A549 (cell line): ENCODE measurements around the gene CLCN3. TPM values are rescaled to one million over a fixed set of nuclear protein-coding genes. Genes with fewer than 3 reads are reported as not detected.

ENCODE experiments used
- ATAC-seq, 2 experiments: fragments of 200-7000 bp in 1 of 2; fragments of >200 bp in 1 of 2; cut with Nextera tagmentation in 1 of 2; cut with Tn5 transposase in 1 of 2; 3 replicates each; pipeline versions ENCODE4 v1.8.0 to v1.9.1; 2018 to 2020; ENCODE audit warnings: mild to moderate bottlenecking in 1 of 2, moderate library complexity in 1 of 2
- CTCF ChIA-PET: fragments of 300-600 bp; sonication (Branson Sonifier 250); formaldehyde crosslinking; extraction: SDS; loops from one replicate; lab custom pipeline; 2021; ENCODE audit warnings: antibody characterized with exemption, inconsistent platforms; lab: Yijun Ruan, JAX
- POLR2A ChIA-PET: fragments of 350-600 bp; formaldehyde crosslinking; extraction: SDS; loops from one replicate; lab custom pipeline; 2021; ENCODE audit warnings: antibody characterized with exemption, inconsistent platforms; lab: Yijun Ruan, JAX
- DNase-seq, 2 experiments: peaks; one replicate each; pipeline versions ENCODE4 v3.0.0 to v3.0.0-alpha.2; 2011 to 2016; ENCODE audit warnings: low read depth in 1 of 2, low spot score in 1 of 2
- FAIRE-seq: peaks from 2 replicates; lab custom pipeline; 2011; peaks lifted over from hg19 to GRCh38; lab: Jason Lieb, UNC
- H3K27ac ChIP-seq, 2 experiments: fragments of >200 bp; sonication (Bioruptor Twin); formaldehyde crosslinking; 3 replicates each; pipeline ENCODE4 v1.5.1; 2016 to 2017
- H3K4me1 ChIP-seq: fragments of >200 bp; sonication (Bioruptor Twin); formaldehyde crosslinking; 3 replicates; pipeline ENCODE4 v1.6.1; 2016
- H3K4me2 ChIP-seq: fragments of >200 bp; sonication (Bioruptor Twin); formaldehyde crosslinking; 3 replicates; pipeline ENCODE4 v1.6.1; 2016
- H3K4me3 ChIP-seq: fragments of >200 bp; sonication (Bioruptor Twin); formaldehyde crosslinking; 3 replicates; pipeline ENCODE4 v1.5.1; 2016
- H3K9me3 ChIP-seq: fragments of >200 bp; sonication (Bioruptor Twin); formaldehyde crosslinking; 3 replicates; pipeline ENCODE4 v1.6.1; 2016
- BHLHE40 ChIP-seq: IDR thresholded peaks from 2 replicates; pipeline ENCODE4 v1.6.1; 2012; ENCODE audit warnings: low read depth, low read length, inconsistent platforms
- CBX2 ChIP-seq: fragments of 200-600 bp; sonication (generic); IDR thresholded peaks from 2 replicates; pipeline ENCODE4 v1.6.1; 2016; ENCODE audit warnings: low read depth, mild to moderate bottlenecking, borderline replicate concordance
- CHD2 ChIP-seq: fragments of 150-350 bp; IDR thresholded peaks from 2 replicates; pipeline ENCODE4 v1.6.1; 2014; ENCODE audit warnings: low read length; ENCODE audit not compliant: partially characterized antibody
- E2F6 ChIP-seq: IDR thresholded peaks from 2 replicates; pipeline ENCODE4 v1.6.1; 2012; ENCODE audit warnings: low read depth, borderline replicate concordance
- HEYL ChIP-seq: fragments of 250-450 bp; sonication (Bioruptor Pico); IDR thresholded peaks from 2 replicates; pipeline ENCODE4 v1.8.0; 2021; ENCODE audit warnings: mild to moderate bottlenecking, moderate library complexity
- HOXA7 ChIP-seq: fragments of 250-450 bp; sonication (Bioruptor Pico); IDR thresholded peaks from 2 replicates; pipeline ENCODE4 v1.5.0; 2020; ENCODE audit warnings: mild to moderate bottlenecking, moderate library complexity
- HOXB13 ChIP-seq: fragments of 250-450 bp; sonication (Bioruptor Pico); IDR thresholded peaks from 2 replicates; pipeline ENCODE4 v1.5.0; 2020; ENCODE audit warnings: low read depth, mild to moderate bottlenecking, moderate library complexity
- JUN ChIP-seq, 2 experiments: fragments of >200 bp; sonication (Bioruptor Twin); formaldehyde crosslinking; IDR thresholded peaks; 2 replicates in 1 of 2; 3 replicates in 1 of 2; pipeline ENCODE4 v1.6.1; 2016 to 2017
- JUNB ChIP-seq: fragments of >200 bp; sonication (Bioruptor Twin); formaldehyde crosslinking; IDR thresholded peaks from 2 replicates; pipeline ENCODE4 v1.6.1; 2016
- NFE2L2 ChIP-seq: fragments of 150-350 bp; conservative IDR thresholded peaks from 2 replicates; pipeline ENCODE4 v1.6.1; 2014; ENCODE audit warnings: low read length
- NPAS2 ChIP-seq: fragments of 250-450 bp; sonication (Bioruptor Pico); IDR thresholded peaks from 2 replicates; pipeline ENCODE4 v1.8.0; 2022; ENCODE audit warnings: mild to moderate bottlenecking, moderate library complexity, borderline replicate concordance
- PBX3 ChIP-seq: IDR thresholded peaks from 2 replicates; pipeline ENCODE4 v1.6.1; 2012
- RAD21 ChIP-seq, 2 experiments: fragments of >200 bp in 1 of 2; sonication (Bioruptor Twin) in 1 of 2; formaldehyde crosslinking in 1 of 2; IDR thresholded peaks in 1 of 2; conservative IDR thresholded peaks in 1 of 2; 2 replicates in 1 of 2; 3 replicates in 1 of 2; pipeline ENCODE4 v1.6.1; 2012 to 2018; ENCODE audit warnings: inconsistent platforms in 1 of 2
- RCOR1 ChIP-seq: fragments of 150-350 bp; IDR thresholded peaks from 2 replicates; pipeline ENCODE4 v1.6.1; 2014; ENCODE audit warnings: antibody characterized with exemption, low read length, low read depth
- SMC3 ChIP-seq: fragments of >200 bp; sonication (Bioruptor Twin); formaldehyde crosslinking; IDR thresholded peaks from 3 replicates; pipeline ENCODE4 v1.6.1; 2018; ENCODE audit warnings: inconsistent platforms
- TFCP2L1 ChIP-seq: fragments of 250-450 bp; sonication (Bioruptor Pico); IDR thresholded peaks from 2 replicates; pipeline ENCODE4 v1.5.0; 2021; ENCODE audit warnings: mild to moderate bottlenecking
- ZC3H11A ChIP-seq: fragments of 450-650 bp; IDR thresholded peaks from 2 replicates; pipeline ENCODE4 v1.6.1; 2014; ENCODE audit warnings: antibody characterized with exemption, mild to moderate bottlenecking
- ZNF302 ChIP-seq: fragments of 250-450 bp; sonication (Bioruptor Pico); IDR thresholded peaks from 2 replicates; pipeline ENCODE4 v1.9.0; 2021; ENCODE audit warnings: inconsistent platforms, mild to moderate bottlenecking, moderate library complexity
- WGBS: methylation state at CpG from one replicate; pipeline ENCODE4 v1.1.6; 2017; ENCODE audit errors: missing lambda C conversion rate; 5-methylcytosine and 5-hydroxymethylcytosine counted together
- polyA plus RNA-seq, 4 experiments: library from polyadenylated mRNA; depleted of rRNA in 3 of 4; stranded (reverse); fragments of >200 nt; fragmentation: RNase III in 1 of 4; extraction: RNeasy Plus Mini Kit Qiagen cat#74134 plus additional on column Dnase treatment in 1 of 4; gene quantifications; 2 replicates in 3 of 4; 3 replicates in 1 of 4; pipeline ENCODE4 v1.2.3, GENCODE V29; 2011 to 2017
- TF ChIP-seq, protein P1 (sequence below): fragments of >200 bp; sonication (Bioruptor Twin); formaldehyde crosslinking; IDR thresholded peaks from 2 replicates; pipeline ENCODE4 v1.6.1; 2016
- TF ChIP-seq, protein P2 (sequence below): fragments of >200 bp; sonication (Bioruptor Twin); formaldehyde crosslinking; IDR thresholded peaks from 3 replicates; pipeline ENCODE4 v1.5.1; 2016

Gene CLCN3
- polyA plus RNA-seq, 2 of the 4 experiments (the other 2 are of a cell fraction): 18.8 to 53.6 TPM

- H3K4me2 ChIP-seq: 0 out of 3 replicates have a peak overlapping the region, but pooled peaks have one; percentile 5
- no peak for FAIRE-seq
These were observed 44.2 kb downstream of the CLCN3 start for GRCh38 chr4:169664615-169665014.

DNA sequence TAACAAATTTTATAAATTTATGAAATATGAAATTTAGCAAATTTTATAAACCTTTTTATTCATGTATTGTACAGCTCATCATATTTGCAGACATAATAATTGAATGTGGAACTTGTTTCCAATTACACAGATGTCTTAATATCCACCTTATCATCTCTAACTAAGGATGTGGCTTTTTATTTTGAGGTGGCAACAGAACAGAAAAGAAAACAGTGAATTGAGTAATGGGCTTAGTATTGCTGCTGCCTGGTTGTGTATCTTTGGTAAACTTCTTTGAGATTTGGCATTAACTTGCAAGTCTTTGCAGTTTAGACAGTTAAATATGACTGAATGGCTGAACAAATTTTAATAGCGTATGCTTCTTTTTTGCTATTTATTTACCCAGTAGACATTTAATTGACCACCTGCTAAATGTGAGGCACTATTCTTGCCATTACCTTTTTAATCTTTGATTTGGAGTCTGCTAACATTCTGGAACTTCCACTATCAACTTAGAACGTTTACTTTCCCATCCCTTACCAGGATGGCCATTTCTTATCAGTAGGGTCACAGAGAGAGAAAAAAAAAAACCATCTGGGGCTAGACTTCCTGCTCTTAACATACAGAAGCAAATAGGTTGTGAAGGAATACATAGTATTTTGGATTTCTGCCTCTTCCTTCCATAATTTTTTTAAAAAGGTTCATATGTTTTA, 44.8 kb downstream of the CLCN3 start:
- DNase-seq: no peak
- no peak for ATAC-seq
- H3K4me1 ChIP-seq: peaks cover 33% of the 10 kb centered on the region; the same call in 2 of the 3 replicates
- no peaks in the 10 kb centered on the region for H3K9me3 ChIP-seq
- ChIA-PET POLR2A (no interaction called here), CTCF (no interaction called here)
- no peak overlapping the region for H3K4me3 ChIP-seq
- FAIRE-seq: no peak
- H3K27ac ChIP-seq: no peak overlapping the region
- WGBS: 47% methylated on average over 2 of the region's 2 CpGs
- TF ChIP-seq HOXA7 (no peak), HOXB13 (CRISPR knock-in tag) (no peak), JUN (IDR thresholded peaks at IDR 0.05) (no peak), BHLHE40 (no peak), CHD2 (no peak), ZC3H11A (no peak), E2F6 (no peak), RCOR1 (no peak), NFE2L2 (no peak), PBX3 (no peak), ZNF302 (CRISPR knock-in tag) (no peak), TFCP2L1 (CRISPR knock-in tag) (no peak), RAD21 (conservative IDR thresholded peaks at IDR 0.05 in 1 of 2, IDR thresholded peaks at IDR 0.05 in 1 of 2) (no peak)
- TF ChIP-seq, protein P1, sequence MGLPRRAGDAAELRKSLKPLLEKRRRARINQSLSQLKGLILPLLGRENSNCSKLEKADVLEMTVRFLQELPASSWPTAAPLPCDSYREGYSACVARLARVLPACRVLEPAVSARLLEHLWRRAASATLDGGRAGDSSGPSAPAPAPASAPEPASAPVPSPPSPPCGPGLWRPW: no peak
- TF ChIP-seq, protein P2, sequence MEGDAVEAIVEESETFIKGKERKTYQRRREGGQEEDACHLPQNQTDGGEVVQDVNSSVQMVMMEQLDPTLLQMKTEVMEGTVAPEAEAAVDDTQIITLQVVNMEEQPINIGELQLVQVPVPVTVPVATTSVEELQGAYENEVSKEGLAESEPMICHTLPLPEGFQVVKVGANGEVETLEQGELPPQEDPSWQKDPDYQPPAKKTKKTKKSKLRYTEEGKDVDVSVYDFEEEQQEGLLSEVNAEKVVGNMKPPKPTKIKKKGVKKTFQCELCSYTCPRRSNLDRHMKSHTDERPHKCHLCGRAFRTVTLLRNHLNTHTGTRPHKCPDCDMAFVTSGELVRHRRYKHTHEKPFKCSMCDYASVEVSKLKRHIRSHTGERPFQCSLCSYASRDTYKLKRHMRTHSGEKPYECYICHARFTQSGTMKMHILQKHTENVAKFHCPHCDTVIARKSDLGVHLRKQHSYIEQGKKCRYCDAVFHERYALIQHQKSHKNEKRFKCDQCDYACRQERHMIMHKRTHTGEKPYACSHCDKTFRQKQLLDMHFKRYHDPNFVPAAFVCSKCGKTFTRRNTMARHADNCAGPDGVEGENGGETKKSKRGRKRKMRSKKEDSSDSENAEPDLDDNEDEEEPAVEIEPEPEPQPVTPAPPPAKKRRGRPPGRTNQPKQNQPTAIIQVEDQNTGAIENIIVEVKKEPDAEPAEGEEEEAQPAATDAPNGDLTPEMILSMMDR: no peak
- H3K4me2 ChIP-seq: 0 out of 3 replicates have a peak overlapping the region, but pooled peaks have one; percentile 5

More at GRCh38 chr4:169664615-169665014, 44.2 kb downstream of the CLCN3 start:
- WGBS: 73% methylated on average over 4 of the region's 4 CpGs
- no peak for ATAC-seq
- Histone ChIP-seq H3K9me3 (no peaks in the 10 kb centered on the region), H3K4me3 (no peak overlapping the region), H3K27ac (no peak overlapping the region), H3K4me1 (peaks cover 33% of the 10 kb centered on the region; the same call in 2 of the 3 replicates)
- POLR2A ChIA-PET: no interaction called here
- TF ChIP-seq CBX2 (no peak), JUNB (no peak), HEYL (no peak), SMC3 (no peak), PBX3 (no peak), NPAS2 (CRISPR knock-in tag) (no peak), TFCP2L1 (CRISPR knock-in tag) (no peak)
- DNase-seq: no peak
- CTCF ChIA-PET: no interaction called here
